Fibroblast of skin of back (primary cell): ENCODE results near the gene CADM4.
"Not testable (repeated sequence)": the region's sequence is repeated elsewhere in the genome, so short reads cannot be mapped to it uniquely, and the experiment has no call there.

Experiments used
- DNase-seq: peaks from one replicate; pipeline ENCODE4 v3.0.0-alpha.2; 2013

Gene CADM4

GRCh38 chr19:43605875-43606568 is 33.6 kb downstream of the CADM4 start:
- no peak for DNase-seq

DNA sequence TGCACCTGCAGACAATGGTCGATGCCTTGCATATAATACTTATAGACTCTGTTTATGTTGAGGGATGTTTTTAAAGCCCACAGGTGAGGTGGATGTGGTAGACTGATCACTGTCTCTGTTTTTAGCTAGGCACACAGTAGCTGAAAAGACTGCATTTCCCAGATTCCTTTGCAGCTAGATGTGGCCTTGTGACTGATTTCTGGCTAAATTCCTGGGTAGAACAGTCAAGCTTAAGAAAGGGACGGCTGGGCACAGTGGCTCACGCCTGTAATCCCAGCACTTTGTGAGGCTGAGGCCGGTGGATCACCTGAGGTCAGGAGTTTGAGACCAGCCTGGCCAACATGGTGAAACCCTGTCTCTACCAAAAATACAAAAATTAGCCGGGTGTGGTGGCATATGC is 39.3 kb downstream of the CADM4 start:
- DNase-seq, result not testable (repeated sequence)

DNA sequence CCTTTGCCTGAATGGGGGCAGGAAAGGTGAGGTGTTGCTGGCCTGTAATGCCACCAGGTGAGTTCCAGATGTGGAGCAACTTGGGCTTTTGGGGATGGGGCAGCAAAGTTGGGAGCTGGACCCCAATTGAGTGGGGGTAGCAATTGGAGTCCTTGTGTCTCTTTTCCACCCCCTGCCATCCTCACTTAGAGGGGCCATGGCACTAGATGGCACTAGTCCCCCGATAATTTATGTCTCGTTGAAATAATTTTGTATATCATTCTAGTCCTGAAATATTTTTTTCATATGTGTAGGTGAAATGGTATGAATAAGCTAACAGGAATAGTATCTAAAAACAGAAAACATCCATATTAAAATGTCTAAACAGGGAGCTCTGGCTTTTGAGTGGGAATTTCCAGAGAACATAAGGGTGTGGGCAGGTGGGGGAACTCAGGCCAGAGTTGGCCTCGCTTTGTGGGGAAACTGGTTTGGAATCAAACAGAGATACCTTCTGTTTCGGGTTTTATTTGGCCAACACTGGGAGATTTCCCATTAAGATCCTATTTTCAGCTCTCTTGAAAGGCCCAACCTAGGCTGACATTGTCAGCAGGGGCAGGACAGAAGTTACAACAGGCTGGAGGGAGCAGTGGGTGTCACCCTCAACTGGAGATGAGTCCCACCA is 39.9 kb downstream of the CADM4 start:
- DNase-seq, result no peak

- no peak for DNase-seq
Measured at GRCh38 chr19:43598445-43599240, 41.0 kb downstream of the CADM4 start.

GRCh38 chr19:43597876-43598275 is 41.8 kb downstream of the CADM4 start:
- no peak for DNase-seq

- no peak for DNase-seq
Measured at GRCh38 chr19:43596842-43597461, 42.7 kb downstream of the CADM4 start.

GRCh38 chr19:43595999-43596841 is 43.4 kb downstream of the CADM4 start, which contains the start of the genes IRGQ and ZNF576:
IRGQ (minus strand) TSS chr19:43596134; CDS start chr19:43595338, 796 bp downstream.
ZNF576 (plus strand) TSS chr19:43596595; CDS start chr19:43597109, 514 bp downstream.
- DNase-seq, result peak; percentile 99

- peak; percentile 18 for DNase-seq
Measured at GRCh38 chr19:43595605-43595998, 44.0 kb downstream of the CADM4 start.

- DNase-seq, result peak; percentile 46
Measured at GRCh38 chr19:43594710-43595604, 44.7 kb downstream of the CADM4 start.

DNA sequence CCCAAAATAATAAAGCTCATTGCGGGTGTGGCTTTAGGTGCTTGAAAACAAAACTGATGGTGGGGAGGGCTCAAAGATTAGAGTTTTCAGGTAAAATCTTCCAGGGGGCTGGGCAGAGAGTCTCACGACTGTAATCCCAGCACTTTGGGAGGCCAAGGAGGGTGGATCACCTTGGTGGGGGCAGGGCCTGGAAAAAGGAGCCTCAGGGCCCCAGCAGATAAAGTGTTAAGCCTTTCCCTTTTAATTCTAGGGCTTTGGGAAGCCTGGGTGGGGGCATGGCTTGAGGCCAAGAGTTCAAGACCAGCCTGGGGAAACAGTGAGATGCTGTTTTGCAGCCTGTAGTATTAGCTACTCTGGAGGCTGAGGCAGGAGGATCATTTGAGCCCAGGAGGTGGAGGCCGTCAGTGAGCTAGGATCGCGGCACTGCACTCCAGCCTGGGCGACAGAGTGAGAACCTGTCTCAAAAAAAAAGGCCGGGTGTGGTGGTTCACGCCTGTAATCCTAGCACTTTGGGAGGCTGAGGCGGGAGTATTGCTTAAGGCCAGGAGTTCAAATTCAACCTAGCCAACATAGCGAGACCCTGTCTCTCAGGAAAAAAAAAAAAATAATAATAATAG is 45.5 kb downstream of the CADM4 start:
- DNase-seq, result no peak

- no peak for DNase-seq
Measured at GRCh38 chr19:43592800-43593350, 46.8 kb downstream of the CADM4 start.

- DNase-seq, result no peak
Measured at GRCh38 chr19:43591904-43592772, 47.5 kb downstream of the CADM4 start.

DNA sequence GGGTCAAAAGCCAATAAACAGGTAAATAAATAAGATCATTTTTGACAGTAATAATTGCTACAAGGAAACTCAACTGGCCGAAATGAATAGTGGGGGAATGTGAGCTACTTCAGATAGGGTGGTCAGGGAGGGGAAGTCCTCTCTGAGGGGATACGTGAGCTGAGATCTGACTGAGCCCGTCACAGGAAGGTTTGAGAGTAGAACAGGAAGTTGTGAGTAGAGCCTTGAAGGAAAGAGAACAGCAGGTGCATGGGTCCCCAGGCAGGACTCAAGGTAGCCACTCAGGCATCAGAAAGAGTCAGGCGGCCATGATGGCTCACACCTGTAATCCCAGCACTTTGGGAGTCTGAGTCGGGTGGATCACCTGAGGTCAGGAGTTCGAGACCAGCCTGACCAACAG is 50.0 kb downstream of the CADM4 start:
- DNase-seq, result no peak

DNA sequence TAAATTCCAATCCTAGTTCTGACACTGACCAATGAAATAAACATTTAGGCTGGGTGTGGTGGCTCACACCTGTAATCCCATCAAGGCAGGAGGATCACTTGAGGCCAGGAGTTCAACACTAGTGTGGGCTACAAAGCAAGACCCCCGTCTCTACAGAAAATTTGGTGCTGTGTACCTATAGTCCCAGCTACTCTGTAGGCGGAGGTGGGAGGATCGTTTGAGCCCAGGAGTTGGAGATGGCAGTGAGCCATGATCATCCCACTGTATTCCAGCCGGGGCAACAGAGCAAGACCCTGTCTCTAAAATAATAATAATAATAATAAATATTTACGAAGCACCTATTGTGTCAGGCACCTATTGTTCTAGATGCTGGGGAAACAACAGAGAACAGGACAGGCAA is 50.4 kb downstream of the CADM4 start:
- no peak for DNase-seq

- not testable (repeated sequence) for DNase-seq
Measured at GRCh38 chr19:43587029-43587428, 52.6 kb downstream of the CADM4 start.

DNA sequence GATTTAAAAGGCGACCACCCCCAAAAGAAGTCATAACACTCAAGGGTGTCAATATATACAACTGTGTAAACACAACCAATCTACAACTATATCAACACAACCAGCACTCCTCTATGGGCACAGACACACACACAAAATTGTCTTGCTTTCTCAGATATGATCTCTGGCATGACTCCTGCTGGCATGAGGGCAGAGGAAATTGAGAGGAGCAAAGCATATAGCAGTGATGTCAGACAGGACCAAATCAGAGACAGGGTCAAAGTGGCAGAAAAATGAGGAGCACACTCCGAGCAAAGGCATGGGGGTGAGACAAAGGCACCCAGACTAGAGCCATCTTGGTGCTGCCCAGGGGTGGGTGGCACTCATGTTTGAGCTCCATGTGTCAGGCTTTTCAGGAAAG is 53.3 kb downstream of the CADM4 start:
- no peak for DNase-seq

DNA sequence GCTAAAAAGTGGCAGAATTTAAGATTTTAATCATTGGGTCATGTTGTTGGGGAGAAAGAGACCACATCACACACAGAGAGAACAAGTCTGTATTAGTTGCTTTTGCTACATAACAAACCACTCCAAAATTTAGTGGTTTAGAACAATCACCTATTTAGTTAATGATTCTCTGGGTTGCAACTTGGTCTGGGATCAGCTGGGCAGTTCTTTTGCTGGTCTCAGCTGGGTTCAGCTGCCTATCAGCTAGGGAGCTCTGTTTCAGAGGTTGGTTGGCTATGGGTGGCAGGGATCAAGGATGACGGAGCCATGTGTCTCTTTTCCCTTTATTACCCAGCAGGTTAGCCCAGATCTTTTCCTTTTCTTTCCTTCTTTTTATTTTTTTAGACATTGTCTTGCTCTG is 55.2 kb downstream of the CADM4 start:
- no peak for DNase-seq

DNA sequence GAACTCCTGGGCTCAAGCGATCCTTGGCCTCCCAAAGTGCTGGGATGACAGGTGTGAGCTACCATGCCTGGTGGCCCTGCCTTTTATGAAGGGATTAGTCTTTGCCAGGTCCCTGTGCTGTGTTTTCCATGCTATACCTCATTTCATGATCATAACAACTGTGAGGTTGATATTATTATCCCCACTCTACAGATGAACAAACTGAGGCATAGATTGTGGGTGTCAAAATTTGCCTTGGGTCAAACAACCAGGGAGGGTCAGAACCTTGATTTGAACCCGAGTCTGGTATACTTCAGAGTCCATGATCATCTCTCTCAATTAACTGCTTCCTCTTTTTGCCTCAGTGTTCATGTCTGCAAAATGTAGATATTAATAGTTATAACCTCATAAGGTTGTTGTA is 57.2 kb downstream of the CADM4 start:
- no peak for DNase-seq

DNA sequence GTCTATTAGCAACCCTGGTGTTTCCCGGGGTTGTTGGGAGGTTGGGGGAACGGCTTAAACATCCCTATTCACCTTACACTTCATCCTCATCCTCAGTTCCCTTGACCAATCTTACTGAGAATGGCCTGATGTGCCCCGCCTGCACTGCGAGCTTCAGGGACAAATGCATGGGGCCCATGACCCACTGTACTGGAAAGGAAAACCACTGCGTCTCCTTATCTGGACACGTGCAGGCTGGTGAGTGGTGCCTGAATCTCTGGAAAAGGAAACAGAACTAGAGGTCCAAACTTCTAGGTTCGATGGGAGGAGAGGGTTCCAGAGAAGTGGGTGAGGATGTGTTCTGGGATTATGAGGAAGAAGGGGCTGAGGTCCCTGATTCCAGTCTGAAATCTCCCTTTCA is 58.2 kb downstream of the CADM4 start:
- no peak for DNase-seq
